Urinary bladder (tissue), 4 donors: ENCODE measurements around the gene SLC6A6. TPM values are rescaled to one million over a fixed set of nuclear protein-coding genes. Genes with fewer than 3 reads are reported as not detected.

Source experiments
- DNase-seq: peaks from one replicate; pipeline ENCODE4 v3.0.0-alpha.2; 2015; ENCODE audit errors: extremely low spot score
- H3K27ac ChIP-seq: one replicate; pipeline ENCODE4 v1.5.1; 2013; ENCODE audit warnings: low read depth, mild to moderate bottlenecking, moderate library complexity
- H3K36me3 ChIP-seq: one replicate; pipeline ENCODE4 v1.6.1; 2013; ENCODE audit warnings: mild to moderate bottlenecking, moderate library complexity; ENCODE audit not compliant: insufficient read depth
- H3K4me1 ChIP-seq: one replicate; pipeline ENCODE4 v1.6.1; 2013; ENCODE audit warnings: mild to moderate bottlenecking, moderate library complexity; ENCODE audit not compliant: insufficient read depth
- H3K4me3 ChIP-seq: one replicate; pipeline ENCODE4 v1.5.1; 2013; ENCODE audit warnings: low read depth, low read length
- WGBS: extraction: QIAGEN DNeasy Blood & Tissue Kit; methylation state at CpG from one replicate; pipeline ENCODE4 v1.1.7; 2013; 5-methylcytosine and 5-hydroxymethylcytosine counted together
- polyA plus RNA-seq: library from polyadenylated mRNA; stranded (reverse); fragments of 200-250 nt; gene quantifications from one replicate; pipeline ENCODE4 v1.2.3, GENCODE V29; 2013
- total RNA-seq: library from RNA; depleted of rRNA; stranded (reverse); fragments of >200 nt; gene quantifications from one replicate; pipeline ENCODE4 v1.2.3, GENCODE V29; 2014
- donor health status: healthy with polysubstance abuse.
- donor health status: healthy.

Gene SLC6A6
- total and polyA plus RNA-seq, 2 donors = 8.0 to 9.2 TPM

- no peaks in the 10 kb centered on the region for H3K36me3 ChIP-seq
- WGBS = 95% methylated on average over 6 of the region's 6 CpGs
- H3K27ac ChIP-seq = no peak overlapping the region
- no peaks in the 10 kb centered on the region for H3K4me1 ChIP-seq
- no peak for DNase-seq
- H3K4me3 ChIP-seq = no peak overlapping the region
Observed at GRCh38 chr3:14377044-14377837, 25.2 kb upstream of the SLC6A6 start.

GRCh38 chr3:14377838-14378169, 24.6 kb upstream of the SLC6A6 start:
- Histone ChIP-seq H3K4me3 (no peak overlapping the region), H3K4me1 (no peaks in the 10 kb centered on the region), H3K27ac (no peak overlapping the region), H3K36me3 (no peaks in the 10 kb centered on the region)
- DNase-seq = no peak
- 84% methylated on average over 3 of the region's 3 CpGs for WGBS

- H3K4me3 ChIP-seq = no peak overlapping the region
- 87% methylated on average over 4 of the region's 4 CpGs for WGBS
Observed at GRCh38 chr3:14378415-14378814, 24.0 kb upstream of the SLC6A6 start.

GRCh38 chr3:14379843-14380242, 22.6 kb upstream of the SLC6A6 start:
- WGBS = 91% methylated on average over 10 of the region's 10 CpGs
- H3K36me3 ChIP-seq = no peaks in the 10 kb centered on the region
- no peak overlapping the region for H3K27ac ChIP-seq
- H3K4me1 ChIP-seq = no peaks in the 10 kb centered on the region
- no peak for DNase-seq
- no peak overlapping the region for H3K4me3 ChIP-seq

More at GRCh38 chr3:14378415-14378814, 24.0 kb upstream of the SLC6A6 start:
- DNase-seq = no peak
- Histone ChIP-seq H3K27ac (no peak overlapping the region), H3K36me3 (no peaks in the 10 kb centered on the region), H3K4me1 (no peaks in the 10 kb centered on the region)

- WGBS = 83% methylated on average over 9 of the region's 9 CpGs
- H3K27ac ChIP-seq = no peak overlapping the region
- no peak overlapping the region for H3K4me3 ChIP-seq
- DNase-seq = no peak
- no peaks in the 10 kb centered on the region for H3K36me3 ChIP-seq
- no peaks in the 10 kb centered on the region for H3K4me1 ChIP-seq
Observed at GRCh38 chr3:14386254-14386653, 16.2 kb upstream of the SLC6A6 start.

- no peak for DNase-seq
- 86% methylated on average over 5 of the region's 5 CpGs for WGBS
- Histone ChIP-seq H3K27ac (no peak overlapping the region), H3K4me3 (no peak overlapping the region), H3K36me3 (no peaks in the 10 kb centered on the region), H3K4me1 (no peaks in the 10 kb centered on the region)
Observed at GRCh38 chr3:14388201-14388600, 14.2 kb upstream of the SLC6A6 start.

GRCh38 chr3:14389166-14389606, 13.2 kb upstream of the SLC6A6 start:
- H3K27ac ChIP-seq = no peak overlapping the region
- WGBS = 64% methylated on average over 6 of the region's 6 CpGs
- no peak overlapping the region for H3K4me3 ChIP-seq
- no peak for DNase-seq
- H3K4me1 ChIP-seq = no peaks in the 10 kb centered on the region
- no peaks in the 10 kb centered on the region for H3K36me3 ChIP-seq

- no peak for DNase-seq
- Histone ChIP-seq H3K27ac (no peak overlapping the region), H3K36me3 (no peaks in the 10 kb centered on the region), H3K4me1 (no peaks in the 10 kb centered on the region), H3K4me3 (no peak overlapping the region)
- WGBS = 37% methylated on average over 5 of the region's 5 CpGs
Observed at GRCh38 chr3:14389716-14390115, 12.7 kb upstream of the SLC6A6 start.

GRCh38 chr3:14391033-14391432, 11.4 kb upstream of the SLC6A6 start:
- H3K4me3 ChIP-seq = no peak overlapping the region
- no peak overlapping the region for H3K27ac ChIP-seq
- H3K4me1 ChIP-seq = no peaks in the 10 kb centered on the region
- no peaks in the 10 kb centered on the region for H3K36me3 ChIP-seq
- 25% methylated on average over 4 of the region's 4 CpGs for WGBS
- no peak for DNase-seq

GRCh38 chr3:14392231-14392630, 10.2 kb upstream of the SLC6A6 start:
- DNase-seq = no peak
- Histone ChIP-seq H3K4me3 (no peak overlapping the region), H3K4me1 (no peaks in the 10 kb centered on the region), H3K36me3 (no peaks in the 10 kb centered on the region), H3K27ac (no peak overlapping the region)
- 94% methylated on average over 4 of the region's 4 CpGs for WGBS

GRCh38 chr3:14392803-14393319, 9.5 kb upstream of the SLC6A6 start:
- Histone ChIP-seq H3K4me1 (no peaks in the 10 kb centered on the region), H3K27ac (no peak overlapping the region), H3K36me3 (no peaks in the 10 kb centered on the region), H3K4me3 (no peak overlapping the region)
- 88% methylated on average over 7 of the region's 7 CpGs for WGBS
- DNase-seq = no peak

- H3K4me3 ChIP-seq = no peak overlapping the region
- H3K4me1 ChIP-seq = no peaks in the 10 kb centered on the region
- 58% methylated on average over 9 of the region's 9 CpGs for WGBS
- DNase-seq = no peak
- H3K36me3 ChIP-seq = no peaks in the 10 kb centered on the region
- no peak overlapping the region for H3K27ac ChIP-seq
Observed at GRCh38 chr3:14393440-14394106, 8.8 kb upstream of the SLC6A6 start.

GRCh38 chr3:14396031-14396692, 6.2 kb upstream of the SLC6A6 start:
- H3K4me1 ChIP-seq = no peaks in the 10 kb centered on the region
- DNase-seq = no peak
- WGBS = 89% methylated on average over 5 of the region's 5 CpGs
- H3K36me3 ChIP-seq = no peaks in the 10 kb centered on the region
- no peak overlapping the region for H3K27ac ChIP-seq
- H3K4me3 ChIP-seq = no peak overlapping the region

GRCh38 chr3:14397046-14397445, 5.4 kb upstream of the SLC6A6 start:
- Histone ChIP-seq H3K27ac (no peak overlapping the region), H3K4me1 (no peaks in the 10 kb centered on the region), H3K4me3 (no peak overlapping the region), H3K36me3 (no peaks in the 10 kb centered on the region)
- 85% methylated on average over 4 of the region's 4 CpGs for WGBS
- no peak for DNase-seq
